K562 (cell line): Measurements from ENCODE around the gene BRWD1. TPM values are rescaled to one million over a fixed set of nuclear protein-coding genes. Genes with fewer than 3 reads are reported as not detected.

ENCODE experiments used
- DNMT1 ChIP-seq: fragments of 450-650 bp; IDR thresholded peaks from 2 replicates; pipeline ENCODE4 v1.6.1; 2016; ENCODE audit warnings: antibody characterized with exemption, mild to moderate bottlenecking
- PHF20 ChIP-seq: fragments of 450-650 bp; IDR thresholded peaks from 2 replicates; pipeline ENCODE4 v1.6.1; 2018; ENCODE audit not compliant: partially characterized antibody
- RBBP5 ChIP-seq: fragments of 200-600 bp; sonication (generic); IDR thresholded peaks from 2 replicates; pipeline ENCODE4 v1.6.1; 2012; ENCODE audit warnings: borderline replicate concordance, mild to moderate bottlenecking, low read length, control low read depth, inconsistent platforms; ENCODE audit not compliant: insufficient read depth, poor library complexity, severe bottlenecking
- SAP30 ChIP-seq: fragments of 200-600 bp; sonication (generic); IDR thresholded peaks from 2 replicates; pipeline ENCODE4 v1.6.1; 2012; ENCODE audit warnings: borderline replicate concordance, low read depth, mild to moderate bottlenecking, moderate library complexity, low read length, control low read depth, inconsistent platforms; ENCODE audit not compliant: insufficient read depth, poor library complexity, severe bottlenecking
- TOE1 ChIP-seq, 2 experiments: fragments of 450-650 bp in 1 of 2; sonication (generic) in 1 of 2; formaldehyde crosslinking in 1 of 2; IDR thresholded peaks; 2 replicates each; pipeline versions ENCODE4 v1.7.1 to v1.8.0; 2016 to 2022; ENCODE audit warnings: borderline replicate concordance in 2 of 2, mild to moderate bottlenecking in 2 of 2, antibody characterized with exemption in 1 of 2, inconsistent platforms in 1 of 2, low read depth in 1 of 2, missing genetic modification reagents in 1 of 2, moderate library complexity in 1 of 2
- YBX1 ChIP-seq: fragments of 450-650 bp; IDR thresholded peaks from 2 replicates; pipeline ENCODE4 v1.7.1; 2016; ENCODE audit warnings: mild to moderate bottlenecking
- ZNF217 ChIP-seq: sonication (generic); formaldehyde crosslinking; IDR thresholded peaks from 2 replicates; pipeline ENCODE4 v1.8.0; 2022; ENCODE audit warnings: mild to moderate bottlenecking, missing genetic modification reagents
- polyA plus RNA-seq, 8 experiments: library from polyadenylated mRNA; depleted of rRNA in 4 of 8; stranded (reverse) in 5 of 8; unstranded in 3 of 8; fragments of >200 nt; fragmentation: Nextera tagmentation in 2 of 8; fragmentation: Illumina TruSeq in 1 of 8; extraction: Ambion mirVana in 2 of 8; extraction: Trizol in 1 of 8; gene quantifications; 2 replicates each; pipeline versions ENCODE4 v1.2.1 to v1.2.3, GENCODE V29; 2011 to 2014; ENCODE audit warnings: inconsistent platforms in 1 of 8, missing spikeins in 1 of 8
- total RNA-seq, 7 experiments: library from RNA; depleted of rRNA in 6 of 7; stranded (reverse); fragments of >200 nt in 6 of 7; fragmentation: Illumina TruSeq in 2 of 7; extraction: Trizol in 2 of 7; gene quantifications; 2 replicates each; pipeline versions ENCODE4 v1.2.1 to v1.2.3, GENCODE V29; 2011 to 2021; ENCODE audit warnings: low replicate concordance in 1 of 7
- TF ChIP-seq, protein P1 (sequence below): sonication (generic); formaldehyde crosslinking; IDR thresholded peaks from 2 replicates; pipeline ENCODE4 v1.8.0; 2022; ENCODE audit warnings: missing genetic modification reagents, mild to moderate bottlenecking, moderate library complexity, borderline replicate concordance
- TF ChIP-seq, protein P2 (sequence below): sonication (generic); formaldehyde crosslinking; IDR thresholded peaks from 2 replicates; pipeline ENCODE4 v1.8.0; 2023; ENCODE audit warnings: mild to moderate bottlenecking, missing genetic modification reagents
- TF ChIP-seq, protein P3 (sequence below): fragments of 250-450 bp; sonication (Bioruptor Pico); IDR thresholded peaks from 2 replicates; pipeline ENCODE4 v1.4.0; 2020; ENCODE audit warnings: mild to moderate bottlenecking, moderate library complexity
- TF ChIP-seq, protein P4 (sequence below), 3 experiments: fragments of 200-800 bp in 1 of 3; fragments of 250-450 bp in 1 of 3; fragments of 450-650 bp in 1 of 3; sonication (Bioruptor Pico) in 1 of 3; sonication (Bioruptor generic) in 1 of 3; formaldehyde crosslinking in 1 of 3; IDR thresholded peaks; 2 replicates each; pipeline versions ENCODE4 v1.6.1 to v1.8.0; 2016 to 2022; ENCODE audit warnings: mild to moderate bottlenecking in 2 of 3, missing genetic modification characterization in 2 of 3, missing compliant biosample characterization in 1 of 3, moderate library complexity in 1 of 3

BRWD1 gene
- total and polyA plus RNA-seq, 9 of the 15 experiments (the other 6 are each of a cell fraction or from before 2014, with no cell fraction given) = 10.1 to 60.2 (median 34.1) TPM

GRCh38 chr21:39349211-39350093 lies 36.0 kb upstream of the BRWD1 start (continued):
- TF ChIP-seq, protein P1, sequence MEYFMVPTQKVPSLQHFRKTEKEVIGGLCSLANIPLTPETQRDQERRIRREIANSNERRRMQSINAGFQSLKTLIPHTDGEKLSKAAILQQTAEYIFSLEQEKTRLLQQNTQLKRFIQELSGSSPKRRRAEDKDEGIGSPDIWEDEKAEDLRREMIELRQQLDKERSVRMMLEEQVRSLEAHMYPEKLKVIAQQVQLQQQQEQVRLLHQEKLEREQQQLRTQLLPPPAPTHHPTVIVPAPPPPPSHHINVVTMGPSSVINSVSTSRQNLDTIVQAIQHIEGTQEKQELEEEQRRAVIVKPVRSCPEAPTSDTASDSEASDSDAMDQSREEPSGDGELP (CRISPR knock-in tag) = peak; percentile 73; the same call in 1 of the 2 replicates
- TF ChIP-seq PHF20 (peak; percentile 76), DNMT1 (no peak), ZNF217 (CRISPR knock-in tag) (no peak), TOE1 (IDR thresholded peaks at IDR 0.05; ENCODE audit: borderline replicate concordance) (peak; percentile 67; the same call in 1 of the 2 replicates), TOE1 (CRISPR knock-in tag; IDR thresholded peaks at IDR 0.05; ENCODE audit: borderline replicate concordance, low read depth) (no peak), RBBP5 (peak; percentile 67), SAP30 (peak; percentile 42), YBX1 (no peak)
- TF ChIP-seq, protein P2, sequence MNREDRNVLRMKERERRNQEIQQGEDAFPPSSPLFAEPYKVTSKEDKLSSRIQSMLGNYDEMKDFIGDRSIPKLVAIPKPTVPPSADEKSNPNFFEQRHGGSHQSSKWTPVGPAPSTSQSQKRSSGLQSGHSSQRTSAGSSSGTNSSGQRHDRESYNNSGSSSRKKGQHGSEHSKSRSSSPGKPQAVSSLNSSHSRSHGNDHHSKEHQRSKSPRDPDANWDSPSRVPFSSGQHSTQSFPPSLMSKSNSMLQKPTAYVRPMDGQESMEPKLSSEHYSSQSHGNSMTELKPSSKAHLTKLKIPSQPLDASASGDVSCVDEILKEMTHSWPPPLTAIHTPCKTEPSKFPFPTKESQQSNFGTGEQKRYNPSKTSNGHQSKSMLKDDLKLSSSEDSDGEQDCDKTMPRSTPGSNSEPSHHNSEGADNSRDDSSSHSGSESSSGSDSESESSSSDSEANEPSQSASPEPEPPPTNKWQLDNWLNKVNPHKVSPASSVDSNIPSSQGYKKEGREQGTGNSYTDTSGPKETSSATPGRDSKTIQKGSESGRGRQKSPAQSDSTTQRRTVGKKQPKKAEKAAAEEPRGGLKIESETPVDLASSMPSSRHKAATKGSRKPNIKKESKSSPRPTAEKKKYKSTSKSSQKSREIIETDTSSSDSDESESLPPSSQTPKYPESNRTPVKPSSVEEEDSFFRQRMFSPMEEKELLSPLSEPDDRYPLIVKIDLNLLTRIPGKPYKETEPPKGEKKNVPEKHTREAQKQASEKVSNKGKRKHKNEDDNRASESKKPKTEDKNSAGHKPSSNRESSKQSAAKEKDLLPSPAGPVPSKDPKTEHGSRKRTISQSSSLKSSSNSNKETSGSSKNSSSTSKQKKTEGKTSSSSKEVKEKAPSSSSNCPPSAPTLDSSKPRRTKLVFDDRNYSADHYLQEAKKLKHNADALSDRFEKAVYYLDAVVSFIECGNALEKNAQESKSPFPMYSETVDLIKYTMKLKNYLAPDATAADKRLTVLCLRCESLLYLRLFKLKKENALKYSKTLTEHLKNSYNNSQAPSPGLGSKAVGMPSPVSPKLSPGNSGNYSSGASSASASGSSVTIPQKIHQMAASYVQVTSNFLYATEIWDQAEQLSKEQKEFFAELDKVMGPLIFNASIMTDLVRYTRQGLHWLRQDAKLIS = peak; percentile 66
- TF ChIP-seq, protein P3, sequence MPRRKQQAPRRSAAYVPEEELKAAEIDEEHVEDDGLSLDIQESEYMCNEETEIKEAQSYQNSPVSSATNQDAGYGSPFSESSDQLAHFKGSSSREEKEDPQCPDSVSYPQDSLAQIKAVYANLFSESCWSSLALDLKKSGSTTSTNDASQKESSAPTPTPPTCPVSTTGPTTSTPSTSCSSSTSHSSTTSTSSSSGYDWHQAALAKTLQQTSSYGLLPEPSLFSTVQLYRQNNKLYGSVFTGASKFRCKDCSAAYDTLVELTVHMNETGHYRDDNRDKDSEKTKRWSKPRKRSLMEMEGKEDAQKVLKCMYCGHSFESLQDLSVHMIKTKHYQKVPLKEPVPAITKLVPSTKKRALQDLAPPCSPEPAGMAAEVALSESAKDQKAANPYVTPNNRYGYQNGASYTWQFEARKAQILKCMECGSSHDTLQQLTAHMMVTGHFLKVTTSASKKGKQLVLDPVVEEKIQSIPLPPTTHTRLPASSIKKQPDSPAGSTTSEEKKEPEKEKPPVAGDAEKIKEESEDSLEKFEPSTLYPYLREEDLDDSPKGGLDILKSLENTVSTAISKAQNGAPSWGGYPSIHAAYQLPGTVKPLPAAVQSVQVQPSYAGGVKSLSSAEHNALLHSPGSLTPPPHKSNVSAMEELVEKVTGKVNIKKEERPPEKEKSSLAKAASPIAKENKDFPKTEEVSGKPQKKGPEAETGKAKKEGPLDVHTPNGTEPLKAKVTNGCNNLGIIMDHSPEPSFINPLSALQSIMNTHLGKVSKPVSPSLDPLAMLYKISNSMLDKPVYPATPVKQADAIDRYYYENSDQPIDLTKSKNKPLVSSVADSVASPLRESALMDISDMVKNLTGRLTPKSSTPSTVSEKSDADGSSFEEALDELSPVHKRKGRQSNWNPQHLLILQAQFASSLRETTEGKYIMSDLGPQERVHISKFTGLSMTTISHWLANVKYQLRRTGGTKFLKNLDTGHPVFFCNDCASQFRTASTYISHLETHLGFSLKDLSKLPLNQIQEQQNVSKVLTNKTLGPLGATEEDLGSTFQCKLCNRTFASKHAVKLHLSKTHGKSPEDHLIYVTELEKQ (CRISPR knock-in tag) = no peak
- TF ChIP-seq, protein P4, sequence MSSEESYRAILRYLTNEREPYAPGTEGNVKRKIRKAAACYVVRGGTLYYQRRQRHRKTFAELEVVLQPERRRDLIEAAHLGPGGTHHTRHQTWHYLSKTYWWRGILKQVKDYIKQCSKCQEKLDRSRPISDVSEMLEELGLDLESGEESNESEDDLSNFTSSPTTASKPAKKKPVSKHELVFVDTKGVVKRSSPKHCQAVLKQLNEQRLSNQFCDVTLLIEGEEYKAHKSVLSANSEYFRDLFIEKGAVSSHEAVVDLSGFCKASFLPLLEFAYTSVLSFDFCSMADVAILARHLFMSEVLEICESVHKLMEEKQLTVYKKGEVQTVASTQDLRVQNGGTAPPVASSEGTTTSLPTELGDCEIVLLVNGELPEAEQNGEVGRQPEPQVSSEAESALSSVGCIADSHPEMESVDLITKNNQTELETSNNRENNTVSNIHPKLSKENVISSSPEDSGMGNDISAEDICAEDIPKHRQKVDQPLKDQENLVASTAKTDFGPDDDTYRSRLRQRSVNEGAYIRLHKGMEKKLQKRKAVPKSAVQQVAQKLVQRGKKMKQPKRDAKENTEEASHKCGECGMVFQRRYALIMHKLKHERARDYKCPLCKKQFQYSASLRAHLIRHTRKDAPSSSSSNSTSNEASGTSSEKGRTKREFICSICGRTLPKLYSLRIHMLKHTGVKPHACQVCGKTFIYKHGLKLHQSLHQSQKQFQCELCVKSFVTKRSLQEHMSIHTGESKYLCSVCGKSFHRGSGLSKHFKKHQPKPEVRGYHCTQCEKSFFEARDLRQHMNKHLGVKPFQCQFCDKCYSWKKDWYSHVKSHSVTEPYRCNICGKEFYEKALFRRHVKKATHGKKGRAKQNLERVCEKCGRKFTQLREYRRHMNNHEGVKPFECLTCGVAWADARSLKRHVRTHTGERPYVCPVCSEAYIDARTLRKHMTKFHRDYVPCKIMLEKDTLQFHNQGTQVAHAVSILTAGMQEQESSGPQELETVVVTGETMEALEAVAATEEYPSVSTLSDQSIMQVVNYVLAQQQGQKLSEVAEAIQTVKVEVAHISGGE (CRISPR knock-in tag; IDR thresholded peaks at IDR 0.05) = peak in 1 of 3 experiments; percentile 69; a peak in 2 of 6 replicates
